Stimulated activated CD8-positive, alpha-beta memory T cell treated with anti-CD3 and anti-CD28 coated beads, Interleukin-15, amount 100 ng/mL, for 48 hours (primary cell): ENCODE results near the gene URB1.

ENCODE experiments used
- DNase-seq, 2 donors: peaks; one replicate each; pipeline ENCODE4 v3.0.0-alpha.2; 2020; ENCODE audit warnings: low read depth in 2 of 2

The URB1 gene

DNA sequence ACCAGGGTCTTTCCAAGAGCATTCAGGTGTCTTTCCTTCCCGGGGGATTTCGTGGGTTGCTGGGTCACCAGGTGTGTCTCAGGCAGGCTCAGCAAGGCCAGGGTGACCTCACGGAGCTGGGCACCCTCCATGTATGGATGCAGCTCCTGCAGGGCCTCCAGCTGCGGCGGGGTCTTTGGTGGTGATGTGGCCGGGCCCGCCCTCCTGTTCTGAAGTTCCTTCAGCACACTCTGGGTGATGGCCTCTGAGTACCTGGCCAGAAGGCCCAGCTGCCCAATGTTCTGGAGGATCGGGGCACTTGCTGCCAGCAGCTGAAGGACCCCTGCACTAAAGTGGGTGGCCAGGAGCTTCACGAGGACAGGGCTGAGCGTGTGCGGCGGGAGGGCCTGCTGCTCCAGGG, 45.5 kb downstream of the URB1 start:
- DNase-seq, result no peak

DNA sequence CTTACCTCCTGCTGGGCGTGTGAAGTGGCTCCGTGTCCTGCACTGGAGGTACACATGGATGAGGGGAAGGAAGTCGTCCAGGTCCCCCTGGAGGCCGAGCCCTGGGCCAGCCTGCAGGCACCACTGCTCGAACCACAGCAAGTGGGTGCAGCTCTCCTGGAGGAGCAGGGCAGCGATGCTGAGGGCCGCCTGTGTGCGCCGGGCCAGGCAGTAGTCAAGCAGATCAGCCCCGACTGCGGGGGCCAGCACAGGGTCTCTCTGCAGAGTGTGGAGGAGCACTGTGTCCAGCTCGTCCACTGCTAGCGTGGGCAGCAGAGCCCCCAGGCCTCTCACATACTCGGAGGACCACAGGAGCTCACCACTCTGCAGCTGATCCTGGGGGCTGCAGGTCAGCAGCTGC, 45.9 kb downstream of the URB1 start:
- no peak for DNase-seq

DNA sequence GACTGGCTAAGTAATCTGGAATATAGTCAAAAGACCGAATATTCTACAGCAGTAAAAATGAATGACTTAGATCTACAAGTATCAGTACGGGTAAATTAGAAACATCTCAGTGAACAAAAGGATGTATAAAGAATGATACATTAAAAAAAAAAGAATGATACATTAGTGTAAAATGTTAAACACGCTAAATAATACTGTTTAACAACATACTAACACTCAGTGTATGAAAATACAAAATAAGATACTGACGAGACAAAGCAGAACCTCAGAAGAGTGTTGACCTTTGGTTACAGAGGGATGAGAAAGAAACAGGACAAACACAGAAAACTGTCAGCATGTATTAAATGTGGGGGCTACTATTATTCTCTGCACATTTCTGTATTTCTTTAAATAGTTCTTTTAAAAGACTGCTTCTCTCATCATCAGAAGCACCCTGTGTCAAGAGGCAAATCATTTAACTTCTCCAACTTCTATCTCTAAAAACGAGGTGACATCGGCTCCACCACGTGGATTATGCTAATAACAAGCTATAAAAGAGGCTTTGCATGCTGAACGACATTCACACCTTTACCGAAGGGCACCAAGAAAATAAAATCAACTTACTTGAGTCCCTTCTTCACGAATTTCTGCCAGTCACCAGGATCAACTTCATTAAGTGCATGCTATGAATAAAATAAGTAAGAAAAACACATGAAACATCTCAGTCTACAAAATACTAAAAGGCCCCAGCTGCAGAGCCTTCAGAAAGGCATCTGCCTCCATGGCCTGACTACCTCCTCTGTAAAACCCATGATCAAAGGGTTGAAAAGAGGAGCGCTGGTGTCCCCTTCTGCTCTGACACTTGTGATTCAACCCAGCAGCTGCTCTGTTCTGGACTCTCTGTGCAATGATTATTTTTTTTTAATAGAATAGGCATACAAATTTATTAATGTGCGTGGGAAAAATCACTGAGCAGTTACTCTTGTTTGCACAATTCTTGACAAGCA, 51.7 kb downstream of the URB1 start:
- DNase-seq, result no peak

DNA sequence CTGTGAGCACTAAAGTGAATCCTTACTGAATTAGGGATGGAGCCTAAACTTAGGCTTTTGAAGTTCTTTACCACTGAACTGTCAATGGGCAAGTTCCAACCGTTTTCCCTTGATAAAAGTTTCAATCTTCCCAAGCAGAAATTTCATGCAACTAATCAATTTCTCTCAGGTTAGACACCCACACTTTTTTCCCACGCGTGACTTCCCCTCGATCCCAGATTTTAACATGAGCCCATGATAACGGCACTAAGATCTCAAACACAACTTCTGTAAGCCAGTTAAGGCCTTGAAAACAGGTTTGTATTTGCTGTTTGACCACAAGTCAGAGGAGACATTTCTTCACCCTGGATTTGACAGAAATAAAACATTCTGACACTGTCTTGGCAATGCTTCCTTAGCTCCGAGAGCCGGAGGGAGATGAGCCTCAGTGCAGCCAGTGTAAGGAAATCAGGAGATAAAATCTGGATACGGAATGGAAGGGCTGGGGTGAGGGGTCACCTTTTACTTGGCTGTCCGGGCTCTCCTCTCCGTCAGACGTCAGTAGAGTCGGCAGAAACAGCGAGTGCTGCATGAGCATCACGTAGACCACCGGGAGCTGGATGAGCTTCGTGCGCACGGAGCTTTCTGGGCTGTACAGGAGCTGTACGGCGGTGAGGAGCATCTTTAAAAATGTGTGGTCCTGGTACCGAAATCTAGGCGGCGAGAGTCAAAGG, 54.4 kb downstream of the URB1 start:
- no peak for DNase-seq

DNA sequence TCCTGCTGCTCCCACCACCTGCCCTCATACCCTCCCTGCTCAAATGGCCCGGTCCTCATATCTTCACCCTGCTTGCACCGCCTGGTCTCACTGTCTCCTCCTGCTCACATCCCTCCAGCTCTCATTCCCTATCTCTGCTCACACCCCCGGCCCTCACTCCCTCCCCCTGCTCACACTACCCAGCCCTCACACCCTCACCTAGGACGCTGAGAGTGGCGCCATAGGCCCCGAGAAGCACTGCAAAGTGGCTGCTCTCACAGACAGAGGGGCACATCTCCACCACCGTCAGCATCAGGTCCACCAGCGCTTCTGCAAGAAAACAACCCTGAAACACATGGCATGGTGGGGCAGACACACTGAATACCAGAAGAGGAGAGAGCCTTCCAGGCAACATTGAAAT, 55.6 kb downstream of the URB1 start:
- DNase-seq, result no peak

DNA sequence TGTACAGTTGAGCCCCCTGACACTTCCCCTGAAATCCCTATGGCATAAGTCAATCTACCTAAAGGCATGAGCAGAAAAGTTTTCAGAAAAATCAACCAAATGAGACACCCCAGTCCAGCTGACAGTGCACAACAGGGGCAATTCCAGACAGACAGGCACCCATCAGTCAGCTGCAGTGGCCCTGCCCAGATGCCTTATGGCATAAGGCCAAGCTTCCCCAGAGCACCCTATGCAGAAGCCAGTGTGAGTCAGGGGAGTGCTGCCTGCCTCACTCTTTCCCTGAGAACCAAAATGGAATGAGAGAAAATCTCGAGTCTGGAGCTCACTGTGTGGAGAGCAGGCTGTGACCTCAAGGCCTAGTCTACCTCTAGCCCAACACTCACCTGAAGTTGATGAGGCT, 56.1 kb downstream of the URB1 start:
- DNase-seq, result no peak

DNA sequence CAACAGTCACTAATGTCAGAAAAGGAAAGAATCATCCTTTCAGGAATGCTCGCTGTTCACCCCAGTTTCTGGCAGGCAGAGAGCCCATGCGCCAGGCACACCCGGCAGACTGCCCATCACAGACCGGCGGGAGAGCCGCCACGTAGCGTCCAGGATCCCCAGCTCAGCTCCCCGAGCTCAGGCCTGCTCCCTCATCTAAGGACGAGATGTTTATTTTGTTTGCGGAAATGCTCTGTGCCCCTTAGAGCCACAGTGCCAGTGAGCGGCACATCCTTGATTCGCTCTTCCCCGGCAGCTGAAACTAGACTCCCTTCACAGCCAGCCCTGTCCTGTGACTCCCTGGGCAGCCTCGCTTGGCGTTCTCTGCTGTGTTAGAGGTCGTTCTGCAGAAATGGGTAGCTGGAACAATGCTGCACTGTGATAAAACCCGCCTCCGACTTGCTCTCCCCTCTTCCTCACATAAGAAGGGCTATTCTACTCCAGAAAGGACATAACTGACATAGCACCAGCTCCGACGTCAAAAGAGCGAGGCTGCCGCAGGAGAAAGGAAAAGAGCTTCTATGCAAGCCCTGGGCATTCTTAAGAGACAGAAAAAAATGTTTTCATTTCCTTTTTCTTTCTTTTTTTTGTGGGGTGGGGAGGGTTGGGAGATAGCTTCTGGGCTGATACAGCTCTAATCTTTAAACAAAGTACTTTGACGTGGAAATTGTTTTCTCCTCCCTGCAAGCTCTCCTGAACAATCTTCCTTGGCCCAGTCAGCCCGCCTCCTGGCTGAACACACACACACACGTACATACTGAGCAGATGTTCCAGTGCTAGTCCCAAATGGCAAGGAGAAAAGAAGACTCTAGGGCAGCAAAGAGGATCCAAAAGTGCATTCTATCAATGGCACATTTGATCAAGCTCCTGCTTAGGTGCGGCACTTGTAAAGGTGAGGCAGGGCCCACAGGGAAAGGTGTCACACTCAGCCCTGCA, 56.9 kb downstream of the URB1 start:
- no peak for DNase-seq

DNA sequence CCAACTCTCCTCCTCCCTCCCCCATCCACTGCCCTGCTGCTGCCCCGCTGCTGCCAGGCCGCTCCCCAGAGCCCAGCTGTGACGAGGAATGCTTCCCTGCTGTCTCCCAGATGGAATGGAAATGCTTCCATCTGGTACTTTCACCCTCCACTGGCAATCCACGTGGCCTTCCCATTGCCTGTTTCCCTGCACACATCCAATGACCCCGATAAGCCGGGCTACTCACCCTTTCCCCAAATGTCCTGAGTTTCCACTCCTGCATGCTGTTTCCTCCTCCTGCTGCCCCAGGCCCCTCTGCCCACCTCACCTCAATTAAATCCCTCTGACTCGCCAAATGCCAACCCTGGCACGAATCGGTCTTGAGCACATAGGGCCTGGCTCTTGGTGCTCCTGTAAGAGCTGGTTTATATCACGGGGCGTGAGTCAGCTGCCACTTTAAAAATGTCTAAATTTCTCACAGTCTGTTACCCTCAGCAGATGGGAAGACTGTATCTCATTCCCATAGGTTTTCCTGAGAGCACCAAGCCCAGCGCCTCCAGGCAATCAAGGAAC, 57.8 kb downstream of the URB1 start:
- DNase-seq, result no peak

DNA sequence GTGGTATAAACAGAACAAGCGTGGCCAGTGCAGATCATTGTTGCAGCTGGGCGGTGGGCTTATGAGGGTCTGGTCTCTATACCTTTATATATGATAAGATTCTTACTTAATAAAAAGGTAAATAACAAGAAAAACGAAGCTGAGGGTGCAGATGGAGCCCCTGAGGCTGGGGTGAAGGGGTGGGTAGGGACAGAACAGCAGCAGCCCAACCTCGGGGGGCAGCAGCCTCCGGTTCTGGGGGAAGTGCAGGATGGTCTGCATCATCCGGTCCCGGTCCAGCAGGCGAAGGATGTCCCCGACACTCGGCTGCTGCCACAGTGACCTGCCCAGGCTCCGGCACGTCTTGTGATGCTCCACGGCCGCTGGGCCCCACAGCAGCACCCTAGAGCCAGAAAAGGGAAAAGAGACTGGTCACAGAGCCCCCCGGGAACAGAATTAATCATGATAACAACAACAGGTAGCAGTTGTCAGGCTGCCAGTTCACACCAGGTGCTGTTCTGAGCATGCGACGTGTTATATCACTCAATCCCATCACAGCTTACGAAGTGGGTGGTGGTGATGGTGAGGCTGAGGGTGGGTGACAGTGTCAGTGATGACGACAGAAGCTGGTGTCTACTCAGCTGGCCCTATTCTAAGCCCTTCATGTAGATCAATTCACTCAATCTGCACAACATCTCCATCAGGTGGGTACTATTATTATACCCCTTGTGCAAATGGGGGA, 58.7 kb downstream of the URB1 start:
- no peak for DNase-seq

DNA sequence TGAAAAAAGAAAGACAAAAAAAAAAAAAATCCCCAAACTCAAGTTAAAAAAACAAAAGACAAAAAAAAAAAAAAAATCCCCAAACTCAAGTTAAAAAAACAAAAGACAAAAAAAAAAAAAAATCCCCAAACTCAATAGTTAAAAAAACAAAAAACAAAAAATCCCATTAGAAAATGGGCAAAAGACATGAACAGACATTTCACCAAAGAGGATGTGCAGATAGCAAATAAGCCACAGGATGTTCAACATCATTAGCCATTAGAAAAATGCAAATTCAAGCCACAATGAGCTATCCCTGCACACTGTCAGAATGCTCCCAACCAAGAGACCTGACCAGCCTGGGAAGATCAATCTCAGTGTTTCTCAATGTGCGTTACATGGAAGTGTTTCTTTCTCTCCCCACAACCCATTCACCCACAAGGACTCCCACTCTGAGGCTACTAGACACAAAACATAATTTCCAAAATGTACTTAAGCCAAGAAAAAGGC, 60.3 kb downstream of the URB1 start:
- DNase-seq, result no peak

DNA sequence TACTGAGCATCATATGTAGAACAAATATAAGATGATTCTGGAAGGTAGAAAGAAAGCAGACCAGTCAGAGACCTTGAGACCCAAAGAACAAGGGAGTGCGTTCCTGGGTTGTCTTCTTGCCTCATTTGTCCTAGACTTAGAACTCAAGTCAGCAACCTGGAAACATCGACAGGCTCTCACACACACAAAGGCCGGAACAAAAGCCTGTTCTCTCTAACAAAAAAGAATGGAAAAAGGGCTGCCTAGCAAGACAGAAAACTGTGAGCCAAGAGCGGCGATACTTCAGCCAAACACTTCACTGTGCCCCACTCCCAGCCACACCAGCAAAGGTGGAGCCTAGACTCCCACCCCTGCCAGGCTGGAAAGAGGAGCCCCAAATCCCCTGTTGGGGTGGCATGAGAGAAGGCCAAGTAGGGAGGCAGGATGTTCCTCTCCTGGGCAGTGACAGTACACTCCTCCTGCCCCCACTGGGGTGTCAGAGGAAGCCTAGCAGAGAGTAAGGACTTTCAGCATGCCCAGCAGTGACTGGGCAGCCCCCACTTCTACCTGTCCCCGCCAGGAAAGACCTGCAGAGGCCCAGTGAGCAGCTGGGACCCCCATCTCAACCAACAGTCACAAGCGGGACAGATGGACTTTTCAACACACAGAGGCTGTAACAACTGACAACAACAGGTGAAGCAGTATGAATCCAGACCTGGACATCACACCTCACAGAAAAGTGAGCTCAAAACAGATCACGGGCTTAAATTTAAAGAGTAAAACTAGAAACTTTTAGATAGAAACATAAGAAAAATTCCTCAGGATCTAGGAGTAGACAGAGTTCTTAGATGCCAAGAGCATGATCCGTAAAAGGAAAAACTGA, 61.1 kb downstream of the URB1 start:
- DNase-seq, result no peak

DNA sequence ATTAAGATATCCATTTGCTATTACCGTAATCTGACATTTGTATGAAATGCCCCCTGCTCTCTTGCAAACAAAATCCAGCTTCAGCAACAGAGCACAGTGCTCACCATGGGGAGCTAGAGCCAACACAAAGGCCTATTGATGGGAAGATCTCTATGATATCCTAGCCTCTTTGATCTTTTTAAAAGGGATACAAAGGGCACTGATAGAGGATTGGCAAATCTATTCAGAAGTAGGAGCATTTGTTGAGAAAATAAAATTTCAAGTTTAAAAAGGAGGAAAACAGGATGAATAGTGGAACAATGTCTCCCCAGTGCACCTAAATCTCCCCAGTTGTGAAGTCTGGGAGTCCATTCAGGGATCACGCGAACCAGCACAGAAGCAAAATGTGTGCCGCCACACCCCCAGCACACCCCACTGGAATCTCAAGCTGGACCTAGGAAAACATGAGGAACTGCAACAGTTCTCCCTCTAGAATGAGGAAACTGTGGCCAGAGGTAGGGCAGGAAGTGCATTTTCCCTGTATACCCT, 62.0 kb downstream of the URB1 start:
- no peak for DNase-seq

DNA sequence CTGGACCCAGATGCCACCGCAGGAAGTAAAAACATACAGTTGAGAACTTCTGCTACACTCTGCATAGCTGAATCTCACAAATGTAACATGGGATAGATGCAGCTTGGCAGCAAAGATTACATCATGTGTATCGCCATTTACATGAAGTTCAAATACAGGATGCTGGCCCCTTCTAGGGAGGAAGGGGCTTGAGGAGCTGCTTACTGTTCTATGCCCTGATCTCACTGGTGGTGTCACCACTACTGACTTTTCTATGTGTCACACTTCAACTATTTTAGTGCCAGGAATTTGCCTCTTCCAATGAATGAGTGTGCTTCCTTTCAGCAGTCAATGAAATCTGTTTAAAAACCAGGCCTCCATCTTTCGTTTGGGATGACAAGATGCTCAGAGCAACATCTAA, 63.0 kb downstream of the URB1 start:
- no peak for DNase-seq

DNA sequence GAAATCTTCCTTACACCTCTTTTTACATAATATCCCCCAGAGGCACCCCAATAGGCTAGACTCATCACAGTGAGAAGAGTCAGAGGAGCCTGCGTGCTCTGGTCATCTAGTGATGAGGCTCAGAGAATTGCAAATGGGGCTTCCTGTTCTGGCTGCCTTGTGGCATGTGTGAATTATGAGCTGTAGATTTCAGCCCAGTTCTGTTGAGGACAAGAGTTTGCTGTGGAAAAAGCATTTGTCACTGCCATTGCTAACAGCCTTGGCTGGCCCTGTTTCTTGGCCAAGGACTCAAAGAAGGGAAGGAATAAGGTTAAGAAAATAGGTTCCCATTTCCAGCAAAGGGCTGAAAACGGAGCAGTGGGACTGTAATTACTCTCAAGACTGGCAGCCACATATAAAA, 63.5 kb downstream of the URB1 start:
- no peak for DNase-seq

DNA sequence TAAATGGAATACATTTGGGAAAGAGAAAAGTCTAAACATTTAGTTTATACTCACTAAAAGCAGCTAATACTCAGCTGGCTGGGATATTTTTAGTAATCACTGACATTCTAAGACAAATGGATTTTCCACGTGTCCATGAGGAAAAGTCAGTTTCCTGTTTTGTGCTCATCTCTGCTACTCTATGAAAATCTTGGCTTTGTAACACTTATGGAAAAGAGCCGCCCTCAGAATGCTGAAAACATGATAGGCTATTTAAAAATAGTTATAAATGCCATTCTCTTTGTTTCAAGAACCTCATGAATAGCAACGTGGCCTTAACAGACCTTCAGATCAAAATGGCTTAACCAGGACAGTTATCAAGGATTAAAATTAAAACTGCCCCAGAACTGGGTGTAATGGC, 64.2 kb downstream of the URB1 start:
- no peak for DNase-seq

DNA sequence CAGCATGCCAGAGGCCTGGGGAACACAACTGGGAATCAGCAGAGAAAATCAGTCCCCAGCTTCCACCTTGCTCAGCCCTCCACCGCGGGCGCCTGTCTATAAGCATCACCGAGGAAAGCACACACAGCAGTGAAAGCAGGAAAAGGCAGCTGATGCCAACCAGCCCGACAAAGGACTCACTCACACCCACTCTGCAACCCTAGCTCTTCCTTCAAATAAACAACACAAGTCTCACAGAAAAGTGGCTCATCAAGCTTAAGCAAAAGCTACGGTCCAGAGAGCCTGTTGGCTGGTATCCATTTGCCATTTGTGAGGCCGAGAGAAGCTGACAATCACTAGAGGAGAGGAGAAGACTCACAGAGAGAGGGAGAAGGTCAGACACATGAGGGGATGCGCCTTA, 67.1 kb downstream of the URB1 start:
- DNase-seq, result no peak

DNA sequence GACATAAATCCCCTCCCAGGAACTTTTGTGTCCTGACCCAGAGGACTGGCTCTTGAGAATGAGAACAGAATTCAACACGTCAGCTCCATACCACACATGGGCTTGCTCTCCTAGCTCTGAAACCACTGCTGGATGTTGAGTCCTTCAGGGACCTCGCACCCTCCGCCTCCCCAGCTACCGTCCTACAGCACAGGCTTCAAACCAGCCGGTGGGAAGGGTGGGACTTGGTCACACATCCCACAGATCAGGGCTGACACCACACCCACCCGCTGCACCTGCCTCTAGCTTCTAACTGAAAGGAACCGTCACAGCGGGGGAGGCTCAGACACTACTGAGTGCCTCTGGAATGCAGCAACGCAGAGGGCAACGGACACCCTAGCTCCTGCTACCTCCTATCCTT, 70.1 kb downstream of the URB1 start:
- DNase-seq, result no peak

DNA sequence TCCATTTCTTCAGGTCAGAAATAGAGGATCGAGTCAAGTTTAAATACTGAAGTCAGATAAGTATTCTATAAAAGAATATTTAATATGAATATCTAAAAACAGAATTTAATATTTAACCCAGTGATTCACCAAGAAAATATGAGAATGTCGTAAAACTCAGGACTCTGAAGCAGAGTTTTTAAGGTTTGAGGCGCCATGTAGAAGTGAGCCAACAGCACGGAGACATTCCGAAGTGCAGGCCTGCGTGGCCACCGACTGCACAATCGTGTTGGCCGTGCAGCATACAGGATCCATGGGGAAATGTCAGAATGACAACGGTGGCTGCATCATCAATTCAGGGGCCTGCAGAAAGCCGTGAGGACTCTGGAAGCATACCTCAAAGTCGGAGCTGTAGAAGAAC, 70.7 kb downstream of the URB1 start:
- DNase-seq, result no peak

DNA sequence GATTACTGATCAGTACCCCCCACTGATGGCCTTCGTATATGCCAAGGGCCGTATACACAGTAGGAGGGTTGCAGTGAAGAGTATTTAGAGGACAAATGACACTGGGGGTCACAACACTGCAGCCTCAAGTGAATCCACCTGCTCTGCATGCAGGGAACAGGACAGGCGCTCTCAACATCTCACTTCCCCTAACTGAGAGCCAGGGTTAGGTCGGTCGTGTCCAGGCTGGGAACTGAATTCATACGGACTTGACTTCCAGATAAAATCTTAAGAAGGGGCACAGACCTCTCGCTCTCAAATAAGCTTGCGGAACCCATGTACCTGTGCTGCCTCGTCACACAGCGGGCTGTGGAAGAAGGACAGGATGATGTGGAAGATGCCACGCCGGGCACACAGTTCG, 71.3 kb downstream of the URB1 start:
- no peak for DNase-seq

DNA sequence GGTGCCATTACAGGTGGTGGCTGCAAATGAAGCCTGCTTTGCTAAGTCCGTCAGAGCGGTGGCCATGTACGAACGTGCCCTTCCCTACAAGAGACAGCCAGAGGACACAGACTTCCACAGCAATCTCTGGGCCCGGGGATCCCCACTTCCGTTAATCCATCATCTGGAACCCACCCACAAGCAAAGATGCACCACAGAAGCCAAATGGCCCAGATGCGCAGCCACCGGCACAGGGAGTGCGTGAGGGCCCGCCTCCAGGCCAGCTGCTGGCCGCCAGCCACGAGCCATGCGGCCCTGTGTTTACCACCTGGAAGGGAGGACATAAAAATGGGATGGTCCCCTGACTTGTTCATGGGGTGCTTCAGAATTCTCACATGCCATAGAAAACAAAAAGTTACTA, 72.1 kb downstream of the URB1 start:
- no peak for DNase-seq
